K562 (cell line): Measurements from ENCODE around the gene CLIC1.
A peak's percentile ranks its signal among the peaks of the same experiment; 100 is the strongest.

ENCODE experiments used
- BDP1 ChIP-seq: IDR thresholded peaks from 3 replicates; pipeline ENCODE4 v1.6.1; 2011; ENCODE audit not compliant: insufficient read length, insufficient read depth
- CTCF ChIP-seq, 3 experiments: IDR thresholded peaks in 2 of 3; conservative IDR thresholded peaks in 1 of 3; 2 replicates each; pipeline ENCODE4 v1.5.1; 2011 to 2012; ENCODE audit warnings: low read length in 3 of 3, mild to moderate bottlenecking in 3 of 3, control low read depth in 2 of 3, improper control_type of control experiment in 1 of 3, inconsistent platforms in 1 of 3, low read depth in 1 of 3, mixed read lengths in 1 of 3, moderate library complexity in 1 of 3; ENCODE audit not compliant: insufficient read depth in 2 of 3
- POLR2A ChIP-seq: fragments of 450-650 bp; conservative IDR thresholded peaks from 2 replicates; pipeline ENCODE4 v1.6.1; 2016
- TAF15 ChIP-seq: fragments of 200-400 bp; formaldehyde crosslinking; IDR thresholded peaks from 2 replicates; pipeline ENCODE4 v1.6.1; 2017; ENCODE audit warnings: mild to moderate bottlenecking, low read depth, low read length, moderate library complexity
- TGIF2 ChIP-seq: sonication (generic); formaldehyde crosslinking; IDR thresholded peaks from 2 replicates; pipeline ENCODE4 v1.8.1; 2022; ENCODE audit warnings: mild to moderate bottlenecking, missing genetic modification reagents, moderate library complexity
- ZNF23 ChIP-seq: fragments of 250-450 bp; sonication (Bioruptor Pico); IDR thresholded peaks from 2 replicates; pipeline ENCODE4 v1.4.0; 2020; ENCODE audit warnings: mild to moderate bottlenecking
- TF ChIP-seq, protein P1 (sequence below): fragments of 450-650 bp; IDR thresholded peaks from 2 replicates; pipeline ENCODE4 v1.6.1; 2016; ENCODE audit warnings: antibody characterized with exemption

GRCh38 chr6:31734821-31735406, 1.4 kb downstream of the CLIC1 start:
- TF ChIP-seq, protein P1, sequence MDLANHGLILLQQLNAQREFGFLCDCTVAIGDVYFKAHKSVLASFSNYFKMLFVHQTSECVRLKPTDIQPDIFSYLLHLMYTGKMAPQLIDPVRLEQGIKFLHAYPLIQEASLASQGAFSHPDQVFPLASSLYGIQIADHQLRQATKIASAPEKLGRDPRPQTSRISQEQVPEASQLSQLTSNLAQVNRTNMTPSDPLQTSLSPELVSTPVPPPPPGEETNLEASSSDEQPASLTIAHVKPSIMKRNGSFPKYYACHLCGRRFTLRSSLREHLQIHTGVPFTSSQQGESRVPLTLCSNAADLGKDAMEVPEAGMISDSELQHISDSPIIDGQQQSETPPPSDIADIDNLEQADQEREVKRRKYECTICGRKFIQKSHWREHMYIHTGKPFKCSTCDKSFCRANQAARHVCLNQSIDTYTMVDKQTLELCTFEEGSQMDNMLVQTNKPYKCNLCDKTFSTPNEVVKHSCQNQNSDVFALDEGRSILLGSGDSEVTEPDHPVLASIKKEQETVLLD: 0 out of 2 replicates have a peak, but pooled peaks have one; percentile 60
- TF ChIP-seq TAF15: no peak
- TF ChIP-seq BDP1: no peak
- peak; percentile 88 for TF ChIP-seq POLR2A
- peak; percentile 10; the same call in 1 of the 2 replicates for TF ChIP-seq ZNF23
- no peak; a peak in 1 of 6 replicates for TF ChIP-seq CTCF (IDR thresholded peaks at IDR 0.05 in 2 of 3, conservative IDR thresholded peaks at IDR 0.05 in 1 of 3; ENCODE audit: insufficient read depth in 2 of 3, low read depth in 1 of 3, low read length in 3 of 3)
- no peak for TF ChIP-seq TGIF2 (CRISPR knock-in tag)
